RPMI7951 (cell line): ENCODE data around the gene CEND1. TPM values are rescaled to one million over a fixed set of nuclear protein-coding genes. Genes with fewer than 3 reads are reported as not detected.

ENCODE experiments used
- DNase-seq: peaks from one replicate; pipeline ENCODE4 v3.0.0-alpha.2; 2012; ENCODE audit warnings: low read depth
- total RNA-seq: library from RNA; depleted of rRNA; stranded (reverse); fragments of >200 nt; shearing (Covaris generic); gene quantifications from 2 replicates; pipeline ENCODE4 v1.2.3, GENCODE V29; 2014

The CEND1 gene
- total RNA-seq, 1 experiment from 2014 or later, result 0.12 TPM

DNA sequence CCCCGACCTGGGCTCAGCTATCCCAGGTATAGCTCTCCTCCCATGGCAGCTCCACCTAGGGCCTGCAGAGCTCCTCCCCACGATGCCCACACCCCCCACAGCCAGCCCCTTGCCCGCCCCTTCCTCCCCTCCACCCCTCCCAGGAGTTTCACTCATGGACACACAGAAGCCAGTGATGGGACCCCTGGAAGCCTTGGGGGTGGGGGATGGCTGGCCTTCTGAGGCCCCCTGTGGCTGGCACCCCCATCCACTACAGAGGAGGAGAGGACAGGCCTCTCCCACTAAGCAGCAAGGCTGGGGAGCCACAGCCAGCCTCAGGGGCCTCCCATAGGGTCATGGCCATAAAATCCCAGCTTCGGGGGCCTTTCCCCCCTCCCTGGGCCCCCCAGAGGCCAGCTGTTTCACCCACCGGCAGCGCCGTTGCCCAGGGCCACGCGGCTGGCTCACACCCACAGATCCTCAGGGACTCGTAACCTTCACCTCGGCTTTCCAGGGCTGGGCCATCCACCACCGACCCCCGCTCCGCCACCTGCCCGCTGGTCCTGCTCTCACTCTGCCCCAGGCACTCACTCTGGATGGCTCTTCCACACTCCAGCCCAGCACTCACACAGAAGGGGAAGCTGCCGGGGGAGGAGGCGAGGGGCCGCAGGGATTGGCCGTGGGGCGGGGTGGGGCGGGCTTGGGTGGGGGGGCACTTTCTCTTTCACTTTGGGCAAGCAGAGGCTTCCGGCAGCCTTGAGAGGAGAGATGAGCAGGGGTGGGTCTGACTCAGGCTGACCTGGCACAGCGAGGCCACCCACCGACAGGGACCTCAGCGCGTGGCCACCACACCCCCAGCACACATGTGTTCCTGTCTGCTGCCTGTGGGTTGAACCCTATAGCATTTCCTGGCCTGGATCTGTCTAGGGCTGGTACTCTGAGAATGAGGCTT is 6.0 kb upstream of the CEND1 start:
- peak; percentile 88 for DNase-seq

GRCh38 chr11:794766-795633 is 5.1 kb upstream of the CEND1 start:
- DNase-seq, result no peak

DNA sequence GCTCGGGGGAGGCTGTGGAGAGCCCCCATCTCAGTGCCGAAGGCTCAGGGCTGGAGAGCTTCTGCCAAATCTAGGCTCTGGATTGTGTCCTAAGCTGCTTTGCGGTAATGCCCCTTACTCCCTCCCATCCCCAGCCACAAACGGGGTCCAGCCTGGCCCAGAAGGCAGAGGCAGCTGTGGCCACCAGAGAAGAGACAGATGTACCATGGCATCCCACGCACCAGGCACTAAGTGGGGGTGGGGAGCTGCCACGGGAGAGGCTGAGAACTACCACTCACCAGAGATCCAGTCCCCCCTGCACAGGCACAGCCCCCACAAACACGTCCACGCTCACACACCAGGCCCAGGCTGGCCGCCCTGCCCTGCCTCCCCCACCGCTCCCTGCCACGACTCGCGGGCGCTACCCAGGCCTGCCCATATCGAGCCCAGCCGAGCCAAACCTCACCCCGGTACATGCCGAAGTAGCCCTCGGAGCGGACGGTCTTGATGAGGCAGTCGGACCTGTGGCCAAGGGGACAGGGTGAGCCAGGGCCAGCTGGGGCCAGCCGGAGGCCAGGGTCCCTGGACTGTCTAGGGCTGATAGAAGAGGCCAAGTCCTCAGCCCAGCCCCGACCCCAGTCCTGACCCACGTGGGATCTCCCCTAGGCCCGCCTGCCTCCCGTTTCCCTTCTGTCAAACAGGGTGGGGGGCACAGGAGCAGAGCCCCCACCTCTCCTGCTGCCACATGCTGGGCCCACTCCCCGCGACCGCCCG is 4.3 kb upstream of the CEND1 start:
- DNase-seq, result no peak

DNA sequence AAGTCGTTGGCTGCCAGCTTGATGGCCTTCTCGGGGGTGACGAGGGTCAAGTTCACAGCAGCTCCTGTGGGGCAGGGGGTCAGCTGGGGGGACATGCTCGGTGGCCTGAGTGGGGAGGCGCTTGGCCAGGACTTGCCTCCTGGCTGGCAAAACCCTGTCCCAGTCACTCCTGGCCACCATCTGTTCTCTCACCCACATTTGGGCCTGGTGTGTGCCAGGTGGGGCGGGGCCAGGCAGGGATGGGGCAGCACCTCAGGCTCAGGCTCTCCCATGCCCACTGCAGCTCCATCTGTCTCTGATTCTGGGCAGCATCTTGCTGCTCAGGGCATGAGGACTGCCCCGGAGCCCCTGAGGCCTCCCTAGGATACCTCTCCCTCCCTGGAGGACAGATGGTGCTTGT is 3.7 kb upstream of the CEND1 start:
- no peak for DNase-seq

- no peak for DNase-seq
Measured at GRCh38 chr11:792873-793272, 3.0 kb upstream of the CEND1 start.

GRCh38 chr11:792535-792821 is 2.6 kb upstream of the CEND1 start:
- DNase-seq, result no peak

DNA sequence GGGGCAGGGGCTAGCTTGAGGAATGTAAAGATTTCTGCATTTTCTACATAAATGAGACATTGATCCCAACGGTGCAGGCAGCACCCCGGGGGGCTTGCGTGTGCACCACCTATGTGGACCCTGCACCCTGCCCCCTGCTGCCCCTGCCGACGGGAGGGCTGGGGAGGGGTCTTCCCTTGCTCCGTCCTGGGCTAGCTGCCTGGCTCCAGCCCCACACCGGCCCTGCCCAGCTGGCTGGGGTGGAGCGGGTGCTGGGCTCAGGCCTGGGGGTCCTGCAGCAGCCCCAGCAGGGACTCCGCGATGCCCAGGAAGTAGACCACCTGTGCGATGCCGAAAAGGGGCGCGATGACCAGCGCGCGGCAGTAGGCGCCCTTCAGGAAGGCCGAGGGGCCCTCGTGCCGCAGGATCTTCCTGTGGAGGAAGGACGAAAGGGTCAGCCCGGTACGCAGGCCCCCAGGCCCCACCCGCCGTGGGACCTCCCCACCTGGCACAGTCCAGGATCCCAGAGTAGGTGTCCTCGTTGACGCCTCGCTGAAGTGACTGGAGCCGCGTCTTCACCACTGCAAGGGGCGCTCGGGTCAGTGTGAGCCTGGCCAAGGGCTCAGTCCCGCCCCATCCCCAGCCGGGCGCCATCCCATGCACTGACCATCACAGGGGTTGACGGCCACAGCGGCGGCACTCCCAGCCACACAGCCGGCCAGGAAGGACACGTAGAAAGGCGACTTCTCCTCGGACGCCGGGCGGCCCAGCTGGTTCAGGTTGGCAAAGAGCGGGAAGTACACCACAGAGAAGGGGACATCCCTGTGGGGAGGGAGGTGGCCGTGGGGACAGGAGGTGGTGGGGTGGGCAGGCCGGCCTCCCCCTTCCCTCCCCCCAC is 2.0 kb upstream of the CEND1 start:
- no peak for DNase-seq

GRCh38 chr11:790721-791564 is 1.1 kb upstream of the CEND1 start:
- no peak for DNase-seq

GRCh38 chr11:788953-789940 is 643 bp downstream of the CEND1 start:
- no peak for DNase-seq

DNA sequence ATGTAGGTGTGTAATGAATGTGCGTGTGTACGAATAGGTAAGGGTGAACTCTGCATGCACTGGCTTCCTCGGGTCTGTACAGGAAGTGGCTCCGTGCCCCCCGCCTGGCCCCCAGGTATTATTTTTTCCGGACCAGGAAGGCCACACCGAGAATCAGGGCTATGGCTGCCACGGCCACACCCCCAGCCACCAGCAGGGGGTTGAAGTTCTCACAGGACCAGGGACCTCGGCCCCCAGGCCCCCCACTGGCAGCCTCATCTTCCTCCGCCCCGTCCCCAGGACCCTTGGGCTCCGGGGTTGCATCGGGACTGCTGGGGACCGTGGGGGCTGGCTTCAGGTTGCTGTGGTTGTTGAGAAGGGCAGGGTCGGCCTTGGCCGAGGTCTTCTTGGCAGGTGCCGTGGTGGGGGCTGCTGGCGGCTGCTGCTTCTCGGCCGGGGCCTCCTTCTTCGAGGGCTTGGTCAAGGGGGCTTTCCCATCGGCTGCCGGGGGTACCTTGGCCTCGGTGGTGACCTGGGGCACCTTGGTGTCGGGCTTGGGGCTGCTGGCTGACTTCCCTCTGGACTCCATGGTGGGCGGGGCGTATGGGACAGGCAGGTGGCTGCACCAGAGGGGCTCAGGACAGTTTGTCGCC is 1.8 kb downstream of the CEND1 start:
- DNase-seq, result no peak

DNA sequence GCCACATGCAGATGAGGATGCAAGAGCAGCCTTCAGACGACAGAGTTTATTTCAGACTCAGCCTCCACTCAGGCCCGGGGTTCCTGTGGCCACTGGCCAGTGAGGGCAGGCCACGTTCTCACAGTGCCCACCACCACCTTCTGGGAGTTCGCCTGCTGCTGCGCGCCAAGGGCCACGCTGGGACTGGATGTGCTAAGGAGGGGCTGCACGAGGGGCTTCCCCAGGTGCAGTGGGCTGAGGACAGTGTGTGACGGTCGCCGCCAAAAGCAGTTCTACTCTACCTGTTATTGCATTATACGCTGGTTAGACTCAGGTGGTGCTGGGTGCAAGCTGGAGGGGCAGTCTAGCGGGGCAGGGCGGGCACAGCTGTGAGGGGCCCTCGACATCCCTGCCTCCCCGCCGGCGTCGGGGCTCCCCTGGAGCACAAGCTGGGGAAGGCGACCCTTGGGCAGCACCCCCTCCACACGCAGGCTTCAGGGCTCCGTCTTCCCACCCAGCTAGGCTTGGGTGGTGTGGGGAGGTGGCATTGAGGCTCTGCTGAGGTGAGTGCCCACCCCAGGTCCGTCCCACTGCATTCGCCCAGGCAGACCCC is 2.7 kb downstream of the CEND1 start:
- no peak for DNase-seq

- DNase-seq, result no peak
Measured at GRCh38 chr11:786235-787083, 3.4 kb downstream of the CEND1 start.

GRCh38 chr11:783581-784015 is 6.3 kb downstream of the CEND1 start:
- no peak for DNase-seq

GRCh38 chr11:782264-783174 is 7.4 kb downstream of the CEND1 start:
- no peak for DNase-seq

DNA sequence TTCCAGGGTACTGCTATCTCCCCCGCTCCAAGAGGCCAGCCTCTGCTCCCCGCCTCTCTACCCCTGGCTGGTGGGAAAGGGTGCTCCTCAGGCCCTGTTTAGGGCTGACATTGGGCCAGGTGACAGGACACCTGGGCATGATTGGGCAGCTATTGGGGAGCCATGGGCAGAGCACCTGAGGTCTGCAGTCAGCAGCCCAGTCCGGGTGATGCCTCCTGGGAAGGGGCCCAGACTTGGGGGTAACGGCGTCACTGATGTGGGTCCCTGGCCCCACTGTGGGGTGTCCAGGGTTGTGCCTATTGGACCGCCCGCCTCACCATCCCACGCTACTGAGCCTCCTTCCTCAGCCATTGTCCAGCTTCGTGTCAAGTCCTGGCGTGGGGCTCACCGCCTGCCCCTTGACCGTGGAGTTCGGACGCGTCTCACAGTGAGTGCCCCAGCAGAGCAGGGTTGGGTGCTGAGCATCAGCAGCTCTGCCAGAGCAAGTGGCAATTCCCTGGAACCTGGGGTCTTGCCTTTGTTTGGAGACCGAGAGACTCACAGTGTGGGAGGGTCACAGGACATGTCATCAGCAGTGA is 9.8 kb downstream of the CEND1 start:
- no peak for DNase-seq
